ENCODE results near the gene CDON.

DNA sequence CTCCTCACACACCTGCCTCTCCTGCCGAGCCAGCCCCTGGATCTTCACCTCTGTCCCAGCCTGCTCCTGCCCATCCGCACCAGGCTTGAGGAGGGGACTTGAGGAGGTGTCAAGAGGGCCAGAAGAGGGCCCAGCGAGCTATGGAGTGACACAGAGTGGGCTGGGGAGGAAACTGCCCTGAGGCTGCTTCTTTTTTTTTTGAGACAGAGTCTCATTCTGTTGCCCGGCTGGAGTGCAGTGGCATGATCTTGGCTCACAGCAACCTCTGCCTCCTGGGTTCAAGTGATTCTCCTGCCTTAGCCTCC, 21.9 kb upstream of the CDON start:
- TF ChIP-seq, protein P1, sequence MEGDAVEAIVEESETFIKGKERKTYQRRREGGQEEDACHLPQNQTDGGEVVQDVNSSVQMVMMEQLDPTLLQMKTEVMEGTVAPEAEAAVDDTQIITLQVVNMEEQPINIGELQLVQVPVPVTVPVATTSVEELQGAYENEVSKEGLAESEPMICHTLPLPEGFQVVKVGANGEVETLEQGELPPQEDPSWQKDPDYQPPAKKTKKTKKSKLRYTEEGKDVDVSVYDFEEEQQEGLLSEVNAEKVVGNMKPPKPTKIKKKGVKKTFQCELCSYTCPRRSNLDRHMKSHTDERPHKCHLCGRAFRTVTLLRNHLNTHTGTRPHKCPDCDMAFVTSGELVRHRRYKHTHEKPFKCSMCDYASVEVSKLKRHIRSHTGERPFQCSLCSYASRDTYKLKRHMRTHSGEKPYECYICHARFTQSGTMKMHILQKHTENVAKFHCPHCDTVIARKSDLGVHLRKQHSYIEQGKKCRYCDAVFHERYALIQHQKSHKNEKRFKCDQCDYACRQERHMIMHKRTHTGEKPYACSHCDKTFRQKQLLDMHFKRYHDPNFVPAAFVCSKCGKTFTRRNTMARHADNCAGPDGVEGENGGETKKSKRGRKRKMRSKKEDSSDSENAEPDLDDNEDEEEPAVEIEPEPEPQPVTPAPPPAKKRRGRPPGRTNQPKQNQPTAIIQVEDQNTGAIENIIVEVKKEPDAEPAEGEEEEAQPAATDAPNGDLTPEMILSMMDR (IDR thresholded peaks at IDR 0.05; ENCODE audit: low read length) = no peak
- no peak for TF ChIP-seq EZH2 (IDR thresholded peaks at IDR 0.05; ENCODE audit: borderline replicate concordance, low read length)
